GM23338 (cell line): ENCODE results near the gene BDH1. TPM values are rescaled to one million over a fixed set of nuclear protein-coding genes. Genes with fewer than 3 reads are reported as not detected.

ENCODE experiments used
- ATAC-seq: fragments of 200-7000 bp; cut with Tn5 transposase; 3 replicates; pipeline ENCODE4 v1.9.1; 2020
- DNase-seq: peaks from one replicate; pipeline ENCODE4 v3.0.0-alpha.2; 2015; ENCODE audit warnings: low spot score
- H2AFZ ChIP-seq: fragments of 200-600 bp; sonication (generic); 2 replicates; pipeline ENCODE4 v1.8.0; 2016; ENCODE audit warnings: antibody characterized with exemption, mild to moderate bottlenecking, moderate library complexity
- H3F3A ChIP-seq: fragments of 200-600 bp; sonication (generic); replicated peaks from 2 replicates; pipeline ENCODE4 v1.8.0; 2017; ENCODE audit warnings: antibody characterized with exemption, mixed run types, low read depth
- H3K27ac ChIP-seq: fragments of 200-600 bp; sonication (generic); 2 replicates; pipeline ENCODE4 v1.6.1; 2016; ENCODE audit warnings: low read depth
- H3K27me3 ChIP-seq: fragments of 200-600 bp; sonication (generic); 2 replicates; pipeline ENCODE4 v1.8.0; 2016; ENCODE audit warnings: mild to moderate bottlenecking, mixed run types, moderate library complexity; ENCODE audit not compliant: insufficient read depth
- H3K36me3 ChIP-seq: fragments of 200-600 bp; sonication (generic); 2 replicates; pipeline ENCODE4 v1.8.0; 2016; ENCODE audit warnings: mild to moderate bottlenecking; ENCODE audit not compliant: insufficient read depth
- H3K4me1 ChIP-seq: fragments of 200-600 bp; sonication (generic); 2 replicates; pipeline ENCODE4 v1.8.0; 2016; ENCODE audit warnings: mild to moderate bottlenecking, moderate library complexity; ENCODE audit not compliant: insufficient read depth
- H3K4me2 ChIP-seq: fragments of 200-600 bp; sonication (generic); 2 replicates; pipeline ENCODE4 v1.7.1; 2017; ENCODE audit warnings: mixed run types
- H3K4me3 ChIP-seq: fragments of 200-600 bp; sonication (generic); 2 replicates; pipeline ENCODE4 v1.6.1; 2016; ENCODE audit warnings: mixed run types
- H3K79me2 ChIP-seq: fragments of 200-600 bp; sonication (generic); replicated peaks from 2 replicates; pipeline ENCODE4 v1.8.0; 2017; ENCODE audit warnings: mild to moderate bottlenecking; ENCODE audit not compliant: insufficient read depth
- H3K9me2 ChIP-seq: fragments of 200-600 bp; sonication (generic); 2 replicates; pipeline ENCODE4 v1.8.0; 2017; ENCODE audit not compliant: insufficient read depth
- H4K20me1 ChIP-seq: fragments of 200-600 bp; sonication (generic); replicated peaks from 2 replicates; pipeline ENCODE4 v1.8.0; 2017; ENCODE audit warnings: mild to moderate bottlenecking; ENCODE audit not compliant: insufficient read depth
- H3K27ac Mint-ChIP-seq: 2 replicates; pipeline ENCODE4 v1.8.0; 2020; ENCODE audit warnings: inconsistent platforms, mild to moderate bottlenecking, moderate library complexity, mixed read lengths
- H3K27me3 Mint-ChIP-seq: 3 replicates; pipeline ENCODE4 v1.8.0; 2022; ENCODE audit warnings: low read depth, mild to moderate bottlenecking, moderate library complexity, mixed read lengths, inconsistent platforms; ENCODE audit not compliant: insufficient read depth, poor library complexity
- H3K36me3 Mint-ChIP-seq: 3 replicates; pipeline ENCODE4 v1.8.0; 2021; ENCODE audit warnings: low read depth, mild to moderate bottlenecking, inconsistent platforms, moderate library complexity, mixed read lengths
- H3K4me1 Mint-ChIP-seq: 3 replicates; pipeline ENCODE4 v1.8.0; 2020; ENCODE audit warnings: mild to moderate bottlenecking, inconsistent platforms, mixed read lengths
- H3K4me3 Mint-ChIP-seq: 3 replicates; pipeline ENCODE4 v1.8.0; 2021; ENCODE audit warnings: moderate library complexity, mild to moderate bottlenecking, inconsistent platforms, mixed read lengths
- H3K9me3 Mint-ChIP-seq: 3 replicates; pipeline ENCODE4 v1.8.0; 2020; ENCODE audit warnings: moderate library complexity, mild to moderate bottlenecking, inconsistent platforms, mixed read lengths
- CREB1 ChIP-seq: fragments of 250-450 bp; sonication (Bioruptor Pico); IDR thresholded peaks from 2 replicates; pipeline ENCODE4 v1.5.0; 2020; ENCODE audit warnings: low read depth, mild to moderate bottlenecking, moderate library complexity
- EZH2 ChIP-seq: fragments of 200-600 bp; sonication (generic); IDR thresholded peaks from one replicate; pipeline ENCODE4 v1.8.0; 2017; ENCODE audit warnings: antibody characterized with exemption, mild to moderate bottlenecking, low read depth; ENCODE audit not compliant: unreplicated experiment
- EZH2phosphoT487 ChIP-seq: fragments of 200-600 bp; sonication (generic); IDR thresholded peaks from one replicate; pipeline ENCODE4 v1.8.1; 2018; ENCODE audit warnings: antibody characterized with exemption; ENCODE audit not compliant: unreplicated experiment
- JUNB ChIP-seq: IDR thresholded peaks from one replicate; pipeline ENCODE4 v1.6.1; 2016; ENCODE audit warnings: antibody characterized with exemption; ENCODE audit not compliant: unreplicated experiment
- NANOG ChIP-seq: IDR thresholded peaks from 2 replicates; pipeline ENCODE4 v1.6.1; 2016; ENCODE audit warnings: antibody characterized with exemption, borderline replicate concordance
- POLR2AphosphoS5 ChIP-seq: IDR thresholded peaks from 2 replicates; pipeline ENCODE4 v1.6.1; 2016; ENCODE audit warnings: antibody characterized with exemption, low read depth
- STAT1 ChIP-seq: IDR thresholded peaks from one replicate; pipeline ENCODE4 v1.6.1; 2016; ENCODE audit warnings: antibody characterized with exemption; ENCODE audit not compliant: unreplicated experiment
- ZNF114 ChIP-seq: fragments of 250-450 bp; sonication (Bioruptor Pico); IDR thresholded peaks from 2 replicates; pipeline ENCODE4 v1.5.0; 2020; ENCODE audit warnings: mild to moderate bottlenecking, moderate library complexity
- ZNF331 ChIP-seq: fragments of 250-450 bp; sonication (Bioruptor Pico); IDR thresholded peaks from 2 replicates; pipeline ENCODE4 v1.5.0; 2020; ENCODE audit warnings: low read depth, mild to moderate bottlenecking, moderate library complexity
- polyA plus RNA-seq: library from polyadenylated mRNA; unstranded; fragments of >200 nt; fragmentation: Nextera tagmentation; extraction: Ambion mirVana; gene quantifications from 2 replicates; pipeline ENCODE4 v1.2.1, GENCODE V29; 2016
- total RNA-seq: library from RNA; depleted of rRNA; stranded (reverse); fragments of >200 nt; shearing (Covaris generic); gene quantifications from 2 replicates; pipeline ENCODE4 v1.2.3, GENCODE V29; 2014
- TF ChIP-seq, protein P1 (sequence below): IDR thresholded peaks from one replicate; pipeline ENCODE4 v1.6.1; 2018; ENCODE audit warnings: antibody characterized with exemption; ENCODE audit not compliant: unreplicated experiment
- TF ChIP-seq, protein P2 (sequence below), 2 experiments: fragments of 200-600 bp in 1 of 2; sonication (generic) in 1 of 2; conservative IDR thresholded peaks; 2 replicates each; pipeline versions ENCODE4 v1.5.1 to v1.6.1; 2016 to 2017; ENCODE audit warnings: antibody characterized with exemption in 2 of 2, low read depth in 2 of 2, mild to moderate bottlenecking in 2 of 2, moderate library complexity in 1 of 2
- TF ChIP-seq, protein P3 (sequence below): fragments of 250-450 bp; sonication (Bioruptor Pico); IDR thresholded peaks from 2 replicates; pipeline ENCODE4 v1.5.0; 2020; ENCODE audit warnings: mild to moderate bottlenecking, moderate library complexity
- TF ChIP-seq, protein P4 (sequence below): IDR thresholded peaks from 2 replicates; pipeline ENCODE4 v1.6.1; 2016; ENCODE audit warnings: antibody characterized with exemption

Gene BDH1
- total and polyA plus RNA-seq, 2 experiments from 2014 or later = 18.1 to 19.3 TPM

DNA sequence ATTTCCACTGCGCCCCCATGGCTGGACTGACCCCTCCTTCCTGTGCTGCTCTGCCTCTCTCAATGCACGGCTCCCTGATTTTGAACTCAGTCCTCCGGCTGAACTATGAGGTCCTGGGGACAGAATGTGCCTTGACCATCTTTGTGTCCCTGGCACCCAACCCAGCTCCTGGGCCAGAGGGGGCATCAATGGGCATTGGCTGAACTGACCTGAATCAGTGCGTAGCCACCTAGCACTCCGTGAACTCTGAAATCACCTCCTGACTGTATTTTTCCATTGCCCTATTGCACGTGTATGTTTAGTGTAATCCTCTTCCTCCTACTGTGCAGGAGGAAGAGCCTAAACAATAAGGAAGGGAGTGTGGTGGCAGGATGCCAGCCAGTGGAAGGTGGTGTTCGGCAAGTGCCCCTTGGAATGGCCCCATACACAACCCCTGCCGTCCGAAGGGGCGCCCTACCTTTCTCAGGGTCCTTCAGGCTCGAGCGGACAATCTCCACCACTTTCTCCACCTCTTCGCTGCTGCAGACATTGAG is 33.5 kb downstream of the BDH1 start:
- Histone ChIP-seq H4K20me1 (no peaks in the 10 kb centered on the region), H3K79me2 (no peaks in the 10 kb centered on the region), H3K4me2 (no peak overlapping the region), H3K36me3 (no peaks in the 10 kb centered on the region), H3K9me2 (no peaks in the 10 kb centered on the region), H3K4me3 (no peak overlapping the region), H3K4me1 (peaks cover 5% of the 10 kb centered on the region; the same call in 1 of the 2 replicates), H3K27me3 (no peaks in the 10 kb centered on the region), H3K27ac (no peak overlapping the region), H3F3A (no peaks in the 10 kb centered on the region; the same call in 1 of the 2 replicates), H2AFZ (no peak overlapping the region)
- no peak overlapping the region for H3K27ac Mint-ChIP-seq
- peaks cover 4% of the 10 kb centered on the region for H3K9me3 Mint-ChIP-seq
- no peak for TF ChIP-seq POLR2AphosphoS5
- no peak for TF ChIP-seq STAT1
- TF ChIP-seq EZH2 = no peak
- TF ChIP-seq CREB1 = no peak
- TF ChIP-seq, protein P1, sequence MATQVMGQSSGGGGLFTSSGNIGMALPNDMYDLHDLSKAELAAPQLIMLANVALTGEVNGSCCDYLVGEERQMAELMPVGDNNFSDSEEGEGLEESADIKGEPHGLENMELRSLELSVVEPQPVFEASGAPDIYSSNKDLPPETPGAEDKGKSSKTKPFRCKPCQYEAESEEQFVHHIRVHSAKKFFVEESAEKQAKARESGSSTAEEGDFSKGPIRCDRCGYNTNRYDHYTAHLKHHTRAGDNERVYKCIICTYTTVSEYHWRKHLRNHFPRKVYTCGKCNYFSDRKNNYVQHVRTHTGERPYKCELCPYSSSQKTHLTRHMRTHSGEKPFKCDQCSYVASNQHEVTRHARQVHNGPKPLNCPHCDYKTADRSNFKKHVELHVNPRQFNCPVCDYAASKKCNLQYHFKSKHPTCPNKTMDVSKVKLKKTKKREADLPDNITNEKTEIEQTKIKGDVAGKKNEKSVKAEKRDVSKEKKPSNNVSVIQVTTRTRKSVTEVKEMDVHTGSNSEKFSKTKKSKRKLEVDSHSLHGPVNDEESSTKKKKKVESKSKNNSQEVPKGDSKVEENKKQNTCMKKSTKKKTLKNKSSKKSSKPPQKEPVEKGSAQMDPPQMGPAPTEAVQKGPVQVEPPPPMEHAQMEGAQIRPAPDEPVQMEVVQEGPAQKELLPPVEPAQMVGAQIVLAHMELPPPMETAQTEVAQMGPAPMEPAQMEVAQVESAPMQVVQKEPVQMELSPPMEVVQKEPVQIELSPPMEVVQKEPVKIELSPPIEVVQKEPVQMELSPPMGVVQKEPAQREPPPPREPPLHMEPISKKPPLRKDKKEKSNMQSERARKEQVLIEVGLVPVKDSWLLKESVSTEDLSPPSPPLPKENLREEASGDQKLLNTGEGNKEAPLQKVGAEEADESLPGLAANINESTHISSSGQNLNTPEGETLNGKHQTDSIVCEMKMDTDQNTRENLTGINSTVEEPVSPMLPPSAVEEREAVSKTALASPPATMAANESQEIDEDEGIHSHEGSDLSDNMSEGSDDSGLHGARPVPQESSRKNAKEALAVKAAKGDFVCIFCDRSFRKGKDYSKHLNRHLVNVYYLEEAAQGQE = no peak
- TF ChIP-seq, protein P2, sequence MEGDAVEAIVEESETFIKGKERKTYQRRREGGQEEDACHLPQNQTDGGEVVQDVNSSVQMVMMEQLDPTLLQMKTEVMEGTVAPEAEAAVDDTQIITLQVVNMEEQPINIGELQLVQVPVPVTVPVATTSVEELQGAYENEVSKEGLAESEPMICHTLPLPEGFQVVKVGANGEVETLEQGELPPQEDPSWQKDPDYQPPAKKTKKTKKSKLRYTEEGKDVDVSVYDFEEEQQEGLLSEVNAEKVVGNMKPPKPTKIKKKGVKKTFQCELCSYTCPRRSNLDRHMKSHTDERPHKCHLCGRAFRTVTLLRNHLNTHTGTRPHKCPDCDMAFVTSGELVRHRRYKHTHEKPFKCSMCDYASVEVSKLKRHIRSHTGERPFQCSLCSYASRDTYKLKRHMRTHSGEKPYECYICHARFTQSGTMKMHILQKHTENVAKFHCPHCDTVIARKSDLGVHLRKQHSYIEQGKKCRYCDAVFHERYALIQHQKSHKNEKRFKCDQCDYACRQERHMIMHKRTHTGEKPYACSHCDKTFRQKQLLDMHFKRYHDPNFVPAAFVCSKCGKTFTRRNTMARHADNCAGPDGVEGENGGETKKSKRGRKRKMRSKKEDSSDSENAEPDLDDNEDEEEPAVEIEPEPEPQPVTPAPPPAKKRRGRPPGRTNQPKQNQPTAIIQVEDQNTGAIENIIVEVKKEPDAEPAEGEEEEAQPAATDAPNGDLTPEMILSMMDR (conservative IDR thresholded peaks at IDR 0.05; ENCODE audit: low read depth in 2 of 2) = no peak
- no peak for TF ChIP-seq ZNF114 (CRISPR knock-in tag)
- TF ChIP-seq, protein P3, sequence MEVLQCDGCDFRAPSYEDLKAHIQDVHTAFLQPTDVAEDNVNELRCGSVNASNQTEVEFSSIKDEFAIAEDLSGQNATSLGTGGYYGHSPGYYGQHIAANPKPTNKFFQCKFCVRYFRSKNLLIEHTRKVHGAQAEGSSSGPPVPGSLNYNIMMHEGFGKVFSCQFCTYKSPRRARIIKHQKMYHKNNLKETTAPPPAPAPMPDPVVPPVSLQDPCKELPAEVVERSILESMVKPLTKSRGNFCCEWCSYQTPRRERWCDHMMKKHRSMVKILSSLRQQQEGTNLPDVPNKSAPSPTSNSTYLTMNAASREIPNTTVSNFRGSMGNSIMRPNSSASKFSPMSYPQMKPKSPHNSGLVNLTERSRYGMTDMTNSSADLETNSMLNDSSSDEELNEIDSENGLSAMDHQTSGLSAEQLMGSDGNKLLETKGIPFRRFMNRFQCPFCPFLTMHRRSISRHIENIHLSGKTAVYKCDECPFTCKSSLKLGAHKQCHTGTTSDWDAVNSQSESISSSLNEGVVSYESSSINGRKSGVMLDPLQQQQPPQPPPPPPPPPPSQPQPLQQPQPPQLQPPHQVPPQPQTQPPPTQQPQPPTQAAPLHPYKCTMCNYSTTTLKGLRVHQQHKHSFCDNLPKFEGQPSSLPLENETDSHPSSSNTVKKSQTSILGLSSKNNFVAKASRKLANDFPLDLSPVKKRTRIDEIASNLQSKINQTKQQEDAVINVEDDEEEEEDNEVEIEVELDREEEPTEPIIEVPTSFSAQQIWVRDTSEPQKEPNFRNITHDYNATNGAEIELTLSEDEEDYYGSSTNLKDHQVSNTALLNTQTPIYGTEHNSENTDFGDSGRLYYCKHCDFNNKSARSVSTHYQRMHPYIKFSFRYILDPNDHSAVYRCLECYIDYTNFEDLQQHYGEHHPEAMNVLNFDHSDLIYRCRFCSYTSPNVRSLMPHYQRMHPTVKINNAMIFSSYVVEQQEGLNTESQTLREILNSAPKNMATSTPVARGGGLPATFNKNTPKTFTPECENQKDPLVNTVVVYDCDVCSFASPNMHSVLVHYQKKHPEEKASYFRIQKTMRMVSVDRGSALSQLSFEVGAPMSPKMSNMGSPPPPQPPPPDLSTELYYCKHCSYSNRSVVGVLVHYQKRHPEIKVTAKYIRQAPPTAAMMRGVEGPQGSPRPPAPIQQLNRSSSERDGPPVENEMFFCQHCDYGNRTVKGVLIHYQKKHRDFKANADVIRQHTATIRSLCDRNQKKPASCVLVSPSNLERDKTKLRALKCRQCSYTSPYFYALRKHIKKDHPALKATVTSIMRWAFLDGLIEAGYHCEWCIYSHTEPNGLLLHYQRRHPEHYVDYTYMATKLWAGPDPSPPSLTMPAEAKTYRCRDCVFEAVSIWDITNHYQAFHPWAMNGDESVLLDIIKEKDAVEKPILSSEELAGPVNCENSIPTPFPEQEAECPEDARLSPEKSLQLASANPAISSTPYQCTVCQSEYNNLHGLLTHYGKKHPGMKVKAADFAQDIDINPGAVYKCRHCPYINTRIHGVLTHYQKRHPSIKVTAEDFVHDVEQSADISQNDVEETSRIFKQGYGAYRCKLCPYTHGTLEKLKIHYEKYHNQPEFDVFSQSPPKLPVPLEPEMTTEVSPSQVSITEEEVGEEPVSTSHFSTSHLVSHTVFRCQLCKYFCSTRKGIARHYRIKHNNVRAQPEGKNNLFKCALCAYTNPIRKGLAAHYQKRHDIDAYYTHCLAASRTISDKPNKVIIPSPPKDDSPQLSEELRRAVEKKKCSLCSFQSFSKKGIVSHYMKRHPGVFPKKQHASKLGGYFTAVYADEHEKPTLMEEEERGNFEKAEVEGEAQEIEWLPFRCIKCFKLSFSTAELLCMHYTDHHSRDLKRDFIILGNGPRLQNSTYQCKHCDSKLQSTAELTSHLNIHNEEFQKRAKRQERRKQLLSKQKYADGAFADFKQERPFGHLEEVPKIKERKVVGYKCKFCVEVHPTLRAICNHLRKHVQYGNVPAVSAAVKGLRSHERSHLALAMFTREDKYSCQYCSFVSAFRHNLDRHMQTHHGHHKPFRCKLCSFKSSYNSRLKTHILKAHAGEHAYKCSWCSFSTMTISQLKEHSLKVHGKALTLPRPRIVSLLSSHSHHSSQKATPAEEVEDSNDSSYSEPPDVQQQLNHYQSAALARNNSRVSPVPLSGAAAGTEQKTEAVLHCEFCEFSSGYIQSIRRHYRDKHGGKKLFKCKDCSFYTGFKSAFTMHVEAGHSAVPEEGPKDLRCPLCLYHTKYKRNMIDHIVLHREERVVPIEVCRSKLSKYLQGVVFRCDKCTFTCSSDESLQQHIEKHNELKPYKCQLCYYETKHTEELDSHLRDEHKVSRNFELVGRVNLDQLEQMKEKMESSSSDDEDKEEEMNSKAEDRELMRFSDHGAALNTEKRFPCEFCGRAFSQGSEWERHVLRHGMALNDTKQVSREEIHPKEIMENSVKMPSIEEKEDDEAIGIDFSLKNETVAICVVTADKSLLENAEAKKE = no peak
- TF ChIP-seq NANOG = no peak
- TF ChIP-seq, protein P4, sequence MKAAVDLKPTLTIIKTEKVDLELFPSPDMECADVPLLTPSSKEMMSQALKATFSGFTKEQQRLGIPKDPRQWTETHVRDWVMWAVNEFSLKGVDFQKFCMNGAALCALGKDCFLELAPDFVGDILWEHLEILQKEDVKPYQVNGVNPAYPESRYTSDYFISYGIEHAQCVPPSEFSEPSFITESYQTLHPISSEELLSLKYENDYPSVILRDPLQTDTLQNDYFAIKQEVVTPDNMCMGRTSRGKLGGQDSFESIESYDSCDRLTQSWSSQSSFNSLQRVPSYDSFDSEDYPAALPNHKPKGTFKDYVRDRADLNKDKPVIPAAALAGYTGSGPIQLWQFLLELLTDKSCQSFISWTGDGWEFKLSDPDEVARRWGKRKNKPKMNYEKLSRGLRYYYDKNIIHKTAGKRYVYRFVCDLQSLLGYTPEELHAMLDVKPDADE = no peak
- no peak for TF ChIP-seq ZNF331
- no peak for TF ChIP-seq JUNB
- TF ChIP-seq EZH2phosphoT487 = no peak
- peaks cover 20% of the 10 kb centered on the region for H3K36me3 Mint-ChIP-seq
- H3K27me3 Mint-ChIP-seq = peaks cover 6% of the 10 kb centered on the region
- DNase-seq (no peak), ATAC-seq (no peak)
- H3K4me3 Mint-ChIP-seq = peak overlapping the region; percentile 1; the same call in 1 of the 3 replicates
- peaks cover 30% of the 10 kb centered on the region for H3K4me1 Mint-ChIP-seq
